PC-3 (cell line): ENCODE measurements around the gene PRKAR2B.

Source experiments
- CTCF ChIP-seq: fragments of 300-600 bp; sonication (generic); conservative IDR thresholded peaks from 2 replicates; pipeline ENCODE4 v1.5.1; 2017; ENCODE audit warnings: antibody characterized with exemption, low read depth, mild to moderate bottlenecking, low read length
- EZH2phosphoT487 ChIP-seq: fragments of 300-600 bp; sonication (generic); IDR thresholded peaks from 2 replicates; pipeline ENCODE4 v1.6.1; 2018; ENCODE audit warnings: mild to moderate bottlenecking, antibody characterized with exemption, low read length, borderline replicate concordance

- TF ChIP-seq CTCF: no peak
- no peak for TF ChIP-seq EZH2phosphoT487
Measured at GRCh38 chr7:107109955-107110354, 65.5 kb downstream of the PRKAR2B start.
